ENCODE data around the gene ZBTB24. TPM values are rescaled to one million over a fixed set of nuclear protein-coding genes. Genes with fewer than 3 reads are reported as not detected.

ZBTB24 gene
- polyA plus RNA-seq, 3 donors: 3.1 to 4.7 (median 3.4) TPM

GRCh38 chr6:109447878-109448555 is 35.0 kb downstream of the ZBTB24 start:
- H3K27me3 ChIP-seq (ENCODE audit: control insufficient read depth in 2 of 2, insufficient read depth in 2 of 2, low read length in 2 of 2): no peaks in the 10 kb centered on the region
- H3K4me1 ChIP-seq (ENCODE audit: control insufficient read depth in 1 of 2, insufficient read depth in 2 of 2, low read length in 2 of 2): peaks cover 0 to 11% of the 10 kb centered on the region in 2 donors
- no peak overlapping the region for H2AFZ ChIP-seq (ENCODE audit: insufficient read depth, low read depth, low read length, poor library complexity, severe bottlenecking)
- Mint-ChIP-seq H3K4me3 (no peak overlapping the region), H3K9me3 (peaks cover 0 to 2% (median 0%) of the 10 kb centered on the region in 7 donors), H3K4me1 (peaks cover 24% of the 10 kb centered on the region), H3K36me3 (peaks cover 60 to 94% of the 10 kb centered on the region in 2 donors), H3K27ac (peak overlapping the region in 4 of 7 donors; percentile 40 to 71 (median 50)), H3K27me3 (ENCODE audit: low read depth in 3 of 3) (peaks cover 0 to 2% (median 1%) of the 10 kb centered on the region in 3 donors)
- intact Hi-C loops (cut with micrococcal nuclease): no loop called here
- H3K4me3 ChIP-seq (replicated peaks in 1 of 3; ENCODE audit: low read depth in 2 of 3, low read length in 3 of 3): no peak overlapping the region
- peaks cover 75 to 99% of the 10 kb centered on the region in 2 donors for H3K36me3 ChIP-seq (replicated peaks in 1 of 2; ENCODE audit: control insufficient read depth in 1 of 2, insufficient read depth in 2 of 2, low read length in 2 of 2)
- no CpG with 5 or more reads among the region's 8 CpGs for WGBS (ENCODE audit: insufficient coverage)
- DNase-seq: peak in 1 of 3 donors; percentile 24
- H3K79me2 ChIP-seq (ENCODE audit: insufficient read depth, low read length): peaks cover 40% of the 10 kb centered on the region
- H3K4me2 ChIP-seq (replicated peaks; ENCODE audit: extremely low read depth, low read length, poor library complexity, severe bottlenecking): no peak overlapping the region
- H3K9me3 ChIP-seq (replicated peaks in 1 of 2; ENCODE audit: control insufficient read depth in 1 of 2, insufficient read depth in 1 of 2, low read length in 2 of 2): no peaks in the 10 kb centered on the region
- H3K27ac ChIP-seq (ENCODE audit: low read depth in 1 of 2, low read length in 2 of 2): peak overlapping the region in 1 of 2 donors; percentile 48
- H4K20me1 ChIP-seq (ENCODE audit: insufficient read depth, low read length): peaks cover 76% of the 10 kb centered on the region
- TF ChIP-seq, protein P1, sequence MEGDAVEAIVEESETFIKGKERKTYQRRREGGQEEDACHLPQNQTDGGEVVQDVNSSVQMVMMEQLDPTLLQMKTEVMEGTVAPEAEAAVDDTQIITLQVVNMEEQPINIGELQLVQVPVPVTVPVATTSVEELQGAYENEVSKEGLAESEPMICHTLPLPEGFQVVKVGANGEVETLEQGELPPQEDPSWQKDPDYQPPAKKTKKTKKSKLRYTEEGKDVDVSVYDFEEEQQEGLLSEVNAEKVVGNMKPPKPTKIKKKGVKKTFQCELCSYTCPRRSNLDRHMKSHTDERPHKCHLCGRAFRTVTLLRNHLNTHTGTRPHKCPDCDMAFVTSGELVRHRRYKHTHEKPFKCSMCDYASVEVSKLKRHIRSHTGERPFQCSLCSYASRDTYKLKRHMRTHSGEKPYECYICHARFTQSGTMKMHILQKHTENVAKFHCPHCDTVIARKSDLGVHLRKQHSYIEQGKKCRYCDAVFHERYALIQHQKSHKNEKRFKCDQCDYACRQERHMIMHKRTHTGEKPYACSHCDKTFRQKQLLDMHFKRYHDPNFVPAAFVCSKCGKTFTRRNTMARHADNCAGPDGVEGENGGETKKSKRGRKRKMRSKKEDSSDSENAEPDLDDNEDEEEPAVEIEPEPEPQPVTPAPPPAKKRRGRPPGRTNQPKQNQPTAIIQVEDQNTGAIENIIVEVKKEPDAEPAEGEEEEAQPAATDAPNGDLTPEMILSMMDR (IDR thresholded peaks at IDR 0.05): no peak
- no peak overlapping the region for H3K9ac ChIP-seq (ENCODE audit: insufficient read depth, low read length, poor library complexity, severe bottlenecking)

DNA sequence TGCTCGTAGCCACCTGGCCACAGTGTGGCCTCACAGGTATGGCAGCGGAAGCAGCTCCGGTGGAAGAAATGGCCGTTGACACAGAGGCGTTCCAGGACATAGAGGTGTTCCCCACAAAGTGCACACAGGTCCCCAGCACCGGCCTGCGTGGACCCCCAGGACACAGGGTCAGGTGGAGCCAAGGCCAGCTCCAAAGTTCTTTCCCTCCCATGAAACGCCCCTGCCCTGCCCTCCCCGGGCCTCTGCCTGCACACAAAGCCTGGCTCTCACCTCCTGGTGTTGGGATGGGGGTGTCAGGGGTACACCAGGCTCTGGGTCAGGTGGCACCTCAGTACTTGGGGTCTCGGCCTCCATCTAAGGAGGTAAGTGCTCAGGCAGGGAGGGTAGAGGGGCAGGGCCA is 35.9 kb downstream of the ZBTB24 start:
- H3K27ac ChIP-seq (ENCODE audit: low read depth in 1 of 2, low read length in 2 of 2): peak overlapping the region in 1 of 2 donors; percentile 48
- no peaks in the 10 kb centered on the region for H3K9me3 ChIP-seq (replicated peaks in 1 of 2; ENCODE audit: control insufficient read depth in 1 of 2, insufficient read depth in 1 of 2, low read length in 2 of 2)
- peaks cover 0 to 2% (median 1%) of the 10 kb centered on the region in 3 donors for H3K27me3 Mint-ChIP-seq (ENCODE audit: low read depth in 3 of 3)
- 84% methylated on average over 8 of the region's 10 CpGs for WGBS (ENCODE audit: insufficient coverage)
- H3K9ac ChIP-seq (ENCODE audit: insufficient read depth, low read length, poor library complexity, severe bottlenecking): no peak overlapping the region
- peaks cover 82% of the 10 kb centered on the region for H4K20me1 ChIP-seq (ENCODE audit: insufficient read depth, low read length)
- H3K36me3 Mint-ChIP-seq: peaks cover 61 to 92% of the 10 kb centered on the region in 2 donors
- intact Hi-C loops (cut with micrococcal nuclease): no loop called here
- peaks cover 30% of the 10 kb centered on the region for H3K79me2 ChIP-seq (ENCODE audit: insufficient read depth, low read length)
- no peak overlapping the region for H3K4me2 ChIP-seq (replicated peaks; ENCODE audit: extremely low read depth, low read length, poor library complexity, severe bottlenecking)
- TF ChIP-seq, protein P1 (IDR thresholded peaks at IDR 0.05): no peak
- peak overlapping the region in 3 of 7 donors; percentile 21 to 58 (median 40) for H3K27ac Mint-ChIP-seq
- H3K4me3 Mint-ChIP-seq: no peak overlapping the region
- H3K36me3 ChIP-seq (replicated peaks in 1 of 2; ENCODE audit: control insufficient read depth in 1 of 2, insufficient read depth in 2 of 2, low read length in 2 of 2): peaks cover 70 to 94% of the 10 kb centered on the region in 2 donors
- peaks cover 33% of the 10 kb centered on the region for H3K4me1 Mint-ChIP-seq
- H3K4me3 ChIP-seq (replicated peaks in 1 of 3; ENCODE audit: low read depth in 2 of 3, low read length in 3 of 3): no peak overlapping the region
- H2AFZ ChIP-seq (ENCODE audit: insufficient read depth, low read depth, low read length, poor library complexity, severe bottlenecking): no peak overlapping the region
- peaks cover 0 to 2% (median 0%) of the 10 kb centered on the region in 7 donors for H3K9me3 Mint-ChIP-seq
- no peaks in the 10 kb centered on the region for H3K27me3 ChIP-seq (ENCODE audit: control insufficient read depth in 2 of 2, insufficient read depth in 2 of 2, low read length in 2 of 2)
- H3K4me1 ChIP-seq (ENCODE audit: control insufficient read depth in 1 of 2, insufficient read depth in 2 of 2, low read length in 2 of 2): peaks cover 0 to 14% of the 10 kb centered on the region in 2 donors
- DNase-seq: no peak
